ENCODE results near the gene ITGB7. TPM values are rescaled to one million over a fixed set of nuclear protein-coding genes. Genes with fewer than 3 reads are reported as not detected.

ITGB7 gene
- total and polyA plus RNA-seq, 2 of the 4 experiments (the other 2 are of a cell fraction), result 0.18 to 0.44 TPM

DNA sequence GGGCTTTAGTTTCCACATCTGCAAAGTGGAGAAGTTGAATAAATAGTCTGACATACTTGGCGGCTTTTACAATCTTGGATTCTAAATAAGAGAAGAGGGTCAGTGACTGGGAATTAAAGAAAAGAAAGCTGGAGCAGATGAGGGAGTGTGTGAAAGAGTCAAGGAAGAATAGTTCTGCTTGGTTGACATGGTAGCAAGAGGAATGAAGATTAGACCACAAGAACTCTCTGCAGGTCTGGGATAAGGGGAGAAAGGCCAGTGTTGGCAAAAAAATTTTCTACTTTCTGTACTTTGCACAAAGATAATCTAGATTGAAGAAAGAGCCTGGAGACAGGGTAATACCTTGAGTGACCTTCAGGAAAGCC lies 5.9 kb downstream of the ITGB7 start:
- peaks cover 3% of the 10 kb centered on the region for H3K4me1 ChIP-seq (ENCODE audit: control insufficient read depth, insufficient read depth, low read length)
- intact Hi-C loops (cut with micrococcal nuclease) (no loop called here), dilution Hi-C loops (cut with HindIII; ENCODE audit: low sequenced_read_pairs, unreplicated experiment) (no loop called here), in situ Hi-C loops (cut with MboI; ENCODE audit: low sequenced_read_pairs) (no loop called here)
- H3K27ac ChIP-seq (ENCODE audit: insufficient read depth, low read length), result no peak overlapping the region
- ATAC-seq (ENCODE audit: low read depth) (peak; percentile 11), DNase-seq (peak; percentile 49)
- H3K14ac ChIP-seq (replicated peaks; ENCODE audit: low read depth, low read length), result no peak overlapping the region
- no peaks in the 10 kb centered on the region for H3K79me1 ChIP-seq (ENCODE audit: low read depth in 1 of 2, low read length in 2 of 2)
- no peak overlapping the region for H2BK15ac ChIP-seq (ENCODE audit: low read depth, low read length)
- H4K5ac ChIP-seq (ENCODE audit: low read depth, low read length), result no peak overlapping the region
- no peak overlapping the region for H3K18ac ChIP-seq (ENCODE audit: low read depth, low read length)
- no TSS peak for BruUV-seq (replicated peaks)
- POLR2A ChIA-PET (ENCODE audit: unreplicated experiment), result no interaction called here
- H3K27me3 ChIP-seq (ENCODE audit: control insufficient read depth, insufficient read depth, low read length), result peaks cover 2% of the 10 kb centered on the region; the same call in 1 of the 2 replicates
- H4K20me1 ChIP-seq (ENCODE audit: insufficient read depth, low read length), result no peaks in the 10 kb centered on the region
- TF ChIP-seq, protein P1, sequence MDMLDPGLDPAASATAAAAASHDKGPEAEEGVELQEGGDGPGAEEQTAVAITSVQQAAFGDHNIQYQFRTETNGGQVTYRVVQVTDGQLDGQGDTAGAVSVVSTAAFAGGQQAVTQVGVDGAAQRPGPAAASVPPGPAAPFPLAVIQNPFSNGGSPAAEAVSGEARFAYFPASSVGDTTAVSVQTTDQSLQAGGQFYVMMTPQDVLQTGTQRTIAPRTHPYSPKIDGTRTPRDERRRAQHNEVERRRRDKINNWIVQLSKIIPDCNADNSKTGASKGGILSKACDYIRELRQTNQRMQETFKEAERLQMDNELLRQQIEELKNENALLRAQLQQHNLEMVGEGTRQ (IDR thresholded peaks at IDR 0.05; ENCODE audit: low read depth, low read length), result no peak
- TF ChIP-seq MXI1 (IDR thresholded peaks at IDR 0.05; ENCODE audit: borderline replicate concordance, low read depth, low read length), result no peak
- TF ChIP-seq RAD21 (IDR thresholded peaks at IDR 0.05; ENCODE audit: low read length), result no peak
- TF ChIP-seq CEBPB (IDR thresholded peaks at IDR 0.05; ENCODE audit: low read depth, low read length), result no peak
- TF ChIP-seq BHLHE40 (IDR thresholded peaks at IDR 0.05; ENCODE audit: low read depth, low read length), result no peak
- no peak for TF ChIP-seq SMC3 (IDR thresholded peaks at IDR 0.05; ENCODE audit: low read depth, low read length)
- TF ChIP-seq CHD1 (IDR thresholded peaks at IDR 0.05; ENCODE audit: low read depth, low read length), result no peak
- no peak for TF ChIP-seq MAFK (IDR thresholded peaks at IDR 0.05; ENCODE audit: low read depth, low read length)
- TF ChIP-seq RFX5 (IDR thresholded peaks at IDR 0.05; ENCODE audit: low read depth, low read length), result no peak
- no peak for TF ChIP-seq NFE2L2 (IDR thresholded peaks at IDR 0.05; ENCODE audit: low read depth, low read length)
- TF ChIP-seq FOS (IDR thresholded peaks at IDR 0.05; ENCODE audit: low read depth, low read length), result no peak
- TF ChIP-seq MAZ (IDR thresholded peaks at IDR 0.05; ENCODE audit: borderline replicate concordance, low read depth, low read length), result no peak
- no peak for TF ChIP-seq RCOR1 (IDR thresholded peaks at IDR 0.05; ENCODE audit: insufficient replicate concordance, low read length)
- TF ChIP-seq, protein P2, sequence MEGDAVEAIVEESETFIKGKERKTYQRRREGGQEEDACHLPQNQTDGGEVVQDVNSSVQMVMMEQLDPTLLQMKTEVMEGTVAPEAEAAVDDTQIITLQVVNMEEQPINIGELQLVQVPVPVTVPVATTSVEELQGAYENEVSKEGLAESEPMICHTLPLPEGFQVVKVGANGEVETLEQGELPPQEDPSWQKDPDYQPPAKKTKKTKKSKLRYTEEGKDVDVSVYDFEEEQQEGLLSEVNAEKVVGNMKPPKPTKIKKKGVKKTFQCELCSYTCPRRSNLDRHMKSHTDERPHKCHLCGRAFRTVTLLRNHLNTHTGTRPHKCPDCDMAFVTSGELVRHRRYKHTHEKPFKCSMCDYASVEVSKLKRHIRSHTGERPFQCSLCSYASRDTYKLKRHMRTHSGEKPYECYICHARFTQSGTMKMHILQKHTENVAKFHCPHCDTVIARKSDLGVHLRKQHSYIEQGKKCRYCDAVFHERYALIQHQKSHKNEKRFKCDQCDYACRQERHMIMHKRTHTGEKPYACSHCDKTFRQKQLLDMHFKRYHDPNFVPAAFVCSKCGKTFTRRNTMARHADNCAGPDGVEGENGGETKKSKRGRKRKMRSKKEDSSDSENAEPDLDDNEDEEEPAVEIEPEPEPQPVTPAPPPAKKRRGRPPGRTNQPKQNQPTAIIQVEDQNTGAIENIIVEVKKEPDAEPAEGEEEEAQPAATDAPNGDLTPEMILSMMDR (conservative IDR thresholded peaks at IDR 0.05; ENCODE audit: low read depth, low read length), result no peak
- TF ChIP-seq, protein P3, sequence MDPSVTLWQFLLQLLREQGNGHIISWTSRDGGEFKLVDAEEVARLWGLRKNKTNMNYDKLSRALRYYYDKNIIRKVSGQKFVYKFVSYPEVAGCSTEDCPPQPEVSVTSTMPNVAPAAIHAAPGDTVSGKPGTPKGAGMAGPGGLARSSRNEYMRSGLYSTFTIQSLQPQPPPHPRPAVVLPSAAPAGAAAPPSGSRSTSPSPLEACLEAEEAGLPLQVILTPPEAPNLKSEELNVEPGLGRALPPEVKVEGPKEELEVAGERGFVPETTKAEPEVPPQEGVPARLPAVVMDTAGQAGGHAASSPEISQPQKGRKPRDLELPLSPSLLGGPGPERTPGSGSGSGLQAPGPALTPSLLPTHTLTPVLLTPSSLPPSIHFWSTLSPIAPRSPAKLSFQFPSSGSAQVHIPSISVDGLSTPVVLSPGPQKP (IDR thresholded peaks at IDR 0.05; ENCODE audit: borderline replicate concordance, low read depth, low read length), result no peak
- no peak for TF ChIP-seq POLR2A (IDR thresholded peaks at IDR 0.05; ENCODE audit: low read depth, low read length)
- no peak overlapping the region for H2BK5ac ChIP-seq (ENCODE audit: low read depth, low read length, poor library complexity, severe bottlenecking)
- no peak overlapping the region for H3K23ac ChIP-seq (ENCODE audit: low read depth, low read length)
- no peak overlapping the region for H2BK20ac ChIP-seq (ENCODE audit: low read depth, low read length)
- H3K9me3 ChIP-seq (ENCODE audit: control insufficient read depth, insufficient read depth, low read length), result no peaks in the 10 kb centered on the region
- H2BK120ac ChIP-seq (ENCODE audit: low read depth, low read length), result no peak overlapping the region
- no peaks in the 10 kb centered on the region for H3K36me3 ChIP-seq (ENCODE audit: control insufficient read depth, insufficient read depth, low read length)
- no peak overlapping the region for H3K56ac ChIP-seq (ENCODE audit: extremely low read depth, insufficient read depth, low read length)
- H2AFZ ChIP-seq (replicated peaks; ENCODE audit: low read length, poor library complexity), result peak overlapping the region; percentile 9
- WGBS, 2 experiments (ENCODE audit: extremely low coverage in 2 of 2, insufficient read length in 1 of 2), result no CpG with 5 or more reads among the region's 1 CpG
- H4K8ac ChIP-seq (ENCODE audit: low read depth in 2 of 2, low read length in 2 of 2), result no peak overlapping the region
- peaks cover 6% of the 10 kb centered on the region; the same call in 1 of the 2 replicates for H3K9me1 ChIP-seq (ENCODE audit: insufficient read depth, low read length)
- no peak overlapping the region for H3K4me3 ChIP-seq (ENCODE audit: insufficient read depth, low read depth, low read length)
- no peak overlapping the region for H2AK9ac ChIP-seq (replicated peaks; ENCODE audit: low read depth, low read length, poor library complexity)
- H3K4ac ChIP-seq (ENCODE audit: low read depth, low read length), result no peak overlapping the region
- CTCF ChIA-PET, result interaction anchor here (0.7 to 1.6 kb wide), 3 partner anchors 12 to 98 kb away, joined by 3 to 4 read pairs (median 3); partner anchors contain the start of gene MYG1
- H2AK5ac ChIP-seq (ENCODE audit: low read depth, low read length), result no peak overlapping the region
- H3K4me2 ChIP-seq (ENCODE audit: low read depth, low read length), result peak overlapping the region; percentile 6; the same call in 1 of the 2 replicates
- no peak overlapping the region for H3K9ac ChIP-seq (ENCODE audit: low read depth, low read length)
- H4K91ac ChIP-seq (ENCODE audit: insufficient read depth, low read depth, low read length), result no peak overlapping the region
